DMS 273 (cell line): ENCODE measurements around the gene SDHAF3.

Experiments
- DNase-seq: peaks from one replicate; lab custom pipeline; 2025; ENCODE audit not compliant: unreplicated experiment; lab: John Stamatoyannopoulos, UW

The SDHAF3 gene

DNA sequence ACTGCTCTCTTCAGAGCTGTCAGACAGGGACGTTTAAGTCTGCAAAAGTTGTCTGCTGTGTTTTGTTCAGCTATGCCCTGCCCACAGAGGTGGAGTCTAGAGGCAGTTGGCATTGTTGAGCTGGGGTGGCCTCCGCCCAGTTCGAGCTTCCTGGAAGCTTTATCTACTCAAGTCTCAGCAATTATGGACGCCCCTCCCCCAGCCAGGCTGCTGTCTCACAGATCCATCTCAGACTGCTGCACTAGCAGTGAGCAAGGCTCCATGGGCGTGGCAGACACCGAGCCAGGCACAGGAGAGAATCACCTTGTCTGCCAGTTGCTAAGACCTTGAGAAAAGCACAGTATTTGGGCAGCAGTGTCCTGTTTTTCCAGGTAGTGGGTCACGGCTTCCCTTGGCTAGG is 98.1 kb downstream of the SDHAF3 start:
- no peak for DNase-seq

DNA sequence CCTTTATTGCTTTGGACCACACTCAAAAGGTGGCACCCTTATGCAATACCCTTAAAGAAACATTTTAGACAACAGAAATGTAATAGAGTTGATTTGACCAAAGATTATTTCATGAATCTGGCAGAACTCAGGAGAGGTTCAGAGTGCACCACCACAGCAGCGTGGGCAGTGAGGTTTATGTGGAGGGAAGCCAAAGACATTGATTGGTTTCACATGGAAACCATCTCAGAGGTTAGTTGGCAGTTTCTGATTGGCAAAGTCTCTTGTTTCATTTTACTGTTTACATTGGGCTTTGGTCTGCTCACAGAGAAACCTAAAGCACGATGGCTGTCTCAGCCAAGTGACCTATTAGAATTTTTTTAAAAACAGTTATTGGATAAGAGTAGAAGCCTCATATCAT is 101.3 kb downstream of the SDHAF3 start:
- no peak for DNase-seq

DNA sequence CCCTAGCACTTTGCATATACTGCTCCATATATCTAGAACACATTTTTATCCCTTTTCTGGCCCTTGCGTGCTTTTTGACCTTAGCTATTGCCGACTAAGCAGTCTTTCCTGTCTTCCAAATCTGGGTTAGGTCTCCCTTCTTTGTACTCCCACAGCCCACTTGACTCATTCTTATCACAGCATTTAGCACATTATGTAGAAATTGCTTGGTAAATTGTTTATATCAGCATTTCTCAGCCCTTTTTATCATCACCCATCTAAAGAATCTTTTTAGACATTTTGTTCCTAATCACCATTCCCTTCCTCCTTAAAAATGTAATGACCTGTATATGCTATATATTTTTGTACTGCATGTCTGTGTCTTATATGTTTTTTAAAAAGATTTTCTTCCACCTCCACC is 101.7 kb downstream of the SDHAF3 start:
- no peak for DNase-seq

DNA sequence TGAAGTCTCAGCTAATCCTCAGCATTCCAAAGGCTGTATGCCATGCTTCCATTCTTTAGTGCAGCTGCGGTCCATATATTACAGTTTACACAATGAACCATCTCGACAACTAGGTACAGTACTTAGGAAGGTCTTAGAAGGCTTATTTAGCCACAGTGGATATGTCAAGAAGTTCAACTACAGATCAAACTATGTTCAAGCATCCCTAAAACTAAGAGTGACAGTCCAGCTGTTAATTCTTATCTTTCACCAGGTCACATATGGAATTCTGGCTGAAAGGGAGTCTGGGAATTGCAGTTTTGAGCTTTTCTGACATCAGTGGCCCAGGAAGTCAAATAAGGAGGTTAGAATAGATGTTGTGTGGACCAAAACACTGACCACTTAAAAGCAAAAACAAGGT is 106.8 kb downstream of the SDHAF3 start:
- no peak for DNase-seq

DNA sequence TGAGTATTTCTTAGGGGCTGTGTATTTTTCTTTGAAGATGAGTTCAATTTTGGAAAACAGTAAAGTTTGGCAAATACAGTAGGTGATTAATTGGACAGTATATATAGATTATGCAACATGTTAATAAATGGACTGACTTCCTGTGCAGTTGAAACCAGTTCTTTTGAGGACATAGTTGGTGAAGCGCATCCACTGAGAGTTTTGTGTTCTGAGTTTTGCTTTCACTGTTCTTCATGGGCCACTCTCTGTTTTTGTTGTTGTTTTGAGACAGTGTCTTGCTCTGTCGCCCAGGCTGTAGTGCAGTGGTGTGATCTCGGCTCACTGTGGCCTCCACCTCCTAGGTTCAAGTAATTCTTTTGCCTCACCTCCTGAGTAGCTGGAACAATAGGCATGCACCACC is 109.0 kb downstream of the SDHAF3 start:
- DNase-seq: no peak
